Measurements from ENCODE around the gene ROBO1.

DNA sequence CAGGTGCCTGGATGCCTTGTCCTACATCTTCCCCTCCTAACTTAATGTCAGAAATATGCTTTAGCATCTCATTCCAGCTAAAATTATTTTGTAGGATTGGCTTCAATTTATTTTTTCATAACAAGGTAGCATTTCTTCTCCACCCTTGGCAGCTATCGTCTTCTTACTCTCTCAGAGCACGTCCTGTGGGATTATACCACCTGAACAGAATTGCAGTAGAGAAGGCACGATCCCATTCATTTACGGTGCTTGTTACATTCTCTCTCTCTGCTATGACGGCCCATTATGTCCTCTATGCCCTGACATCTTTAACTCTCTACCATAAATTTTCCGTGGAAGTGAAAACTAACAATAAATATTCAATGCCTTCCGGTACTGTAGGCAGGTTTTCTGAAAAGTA lies 103.3 kb downstream of the ROBO1 start:
- TF ChIP-seq, protein P1, sequence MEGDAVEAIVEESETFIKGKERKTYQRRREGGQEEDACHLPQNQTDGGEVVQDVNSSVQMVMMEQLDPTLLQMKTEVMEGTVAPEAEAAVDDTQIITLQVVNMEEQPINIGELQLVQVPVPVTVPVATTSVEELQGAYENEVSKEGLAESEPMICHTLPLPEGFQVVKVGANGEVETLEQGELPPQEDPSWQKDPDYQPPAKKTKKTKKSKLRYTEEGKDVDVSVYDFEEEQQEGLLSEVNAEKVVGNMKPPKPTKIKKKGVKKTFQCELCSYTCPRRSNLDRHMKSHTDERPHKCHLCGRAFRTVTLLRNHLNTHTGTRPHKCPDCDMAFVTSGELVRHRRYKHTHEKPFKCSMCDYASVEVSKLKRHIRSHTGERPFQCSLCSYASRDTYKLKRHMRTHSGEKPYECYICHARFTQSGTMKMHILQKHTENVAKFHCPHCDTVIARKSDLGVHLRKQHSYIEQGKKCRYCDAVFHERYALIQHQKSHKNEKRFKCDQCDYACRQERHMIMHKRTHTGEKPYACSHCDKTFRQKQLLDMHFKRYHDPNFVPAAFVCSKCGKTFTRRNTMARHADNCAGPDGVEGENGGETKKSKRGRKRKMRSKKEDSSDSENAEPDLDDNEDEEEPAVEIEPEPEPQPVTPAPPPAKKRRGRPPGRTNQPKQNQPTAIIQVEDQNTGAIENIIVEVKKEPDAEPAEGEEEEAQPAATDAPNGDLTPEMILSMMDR (IDR thresholded peaks at IDR 0.05) = no peak
- TF ChIP-seq POLR2A (IDR thresholded peaks at IDR 0.05) = no peak
